ENCODE data around the gene ATP8B4.

- TF ChIP-seq CTCF (IDR thresholded peaks at IDR 0.05 in 2 of 3, conservative IDR thresholded peaks at IDR 0.05 in 1 of 3; ENCODE audit: control insufficient read depth in 2 of 3, extremely low read depth in 1 of 3, insufficient read depth in 1 of 3, low read depth in 3 of 3, low read length in 3 of 3) (no peak), SREBF2 (IDR thresholded peaks at IDR 0.05; ENCODE audit: low read length) (no peak), EP300 (IDR thresholded peaks at IDR 0.05; ENCODE audit: borderline replicate concordance in 1 of 2, control insufficient read depth in 1 of 2, low read depth in 2 of 2, low read length in 2 of 2) (no peak), NFXL1 (IDR thresholded peaks at IDR 0.05; ENCODE audit: borderline replicate concordance) (no peak), YY1 (IDR thresholded peaks at IDR 0.05; ENCODE audit: low read depth, low read length) (no peak), HCFC1 (IDR thresholded peaks at IDR 0.05; ENCODE audit: low read length) (no peak), NR2C1 (IDR thresholded peaks at IDR 0.05) (no peak), POLR2AphosphoS5 (IDR thresholded peaks at IDR 0.05; ENCODE audit: low read length) (no peak), BMI1 (IDR thresholded peaks at IDR 0.05; ENCODE audit: borderline replicate concordance) (no peak), ZBTB40 (IDR thresholded peaks at IDR 0.05; ENCODE audit: borderline replicate concordance) (no peak), NRF1 (conservative IDR thresholded peaks at IDR 0.05; ENCODE audit: low read depth, low read length) (no peak)
Measured at GRCh38 chr15:49987896-49988295, 131.1 kb downstream of the ATP8B4 start.

All from GM12878 (cell line).